HepG2 (cell line): ENCODE results near the gene HCK. TPM values are rescaled to one million over a fixed set of nuclear protein-coding genes. Genes with fewer than 3 reads are reported as not detected.

Experiments used
- DZIP1 ChIP-seq: sonication (generic); formaldehyde crosslinking; IDR thresholded peaks from 2 replicates; pipeline ENCODE4 v1.5.0; 2020; ENCODE audit warnings: mild to moderate bottlenecking, missing genetic modification reagents
- ETS1 ChIP-seq: sonication (generic); formaldehyde crosslinking; IDR thresholded peaks from 2 replicates; pipeline ENCODE4 v1.4.0; 2020; ENCODE audit warnings: missing genetic modification reagents
- HDAC6 ChIP-seq: fragments of 200-600 bp; sonication (generic); IDR thresholded peaks from 2 replicates; pipeline ENCODE4 v1.7.0; 2017; ENCODE audit warnings: mild to moderate bottlenecking, antibody characterized with exemption, low read length, low read depth
- HINFP ChIP-seq: sonication (generic); formaldehyde crosslinking; IDR thresholded peaks from 2 replicates; pipeline ENCODE4 v1.4.0; 2020; ENCODE audit warnings: low read depth, mild to moderate bottlenecking, missing genetic modification reagents
- HNF1B ChIP-seq: sonication (generic); formaldehyde crosslinking; IDR thresholded peaks from 2 replicates; pipeline ENCODE4 v1.5.1; 2020; ENCODE audit warnings: mild to moderate bottlenecking, moderate library complexity, missing genetic modification reagents
- KLF15 ChIP-seq: sonication (generic); formaldehyde crosslinking; IDR thresholded peaks from 2 replicates; pipeline ENCODE4 v1.8.1; 2023; ENCODE audit warnings: borderline replicate concordance, mild to moderate bottlenecking, inconsistent platforms, missing genetic modification reagents, mixed read lengths
- MZF1 ChIP-seq: sonication (generic); formaldehyde crosslinking; IDR thresholded peaks from 2 replicates; pipeline ENCODE4 v1.8.1; 2023; ENCODE audit warnings: mild to moderate bottlenecking, missing genetic modification reagents, borderline replicate concordance
- PHB2 ChIP-seq: fragments of 450-650 bp; IDR thresholded peaks from 2 replicates; pipeline ENCODE4 v1.6.1; 2018; ENCODE audit not compliant: partially characterized antibody
- SIX4 ChIP-seq: sonication (generic); formaldehyde crosslinking; IDR thresholded peaks from 2 replicates; pipeline ENCODE4 v1.4.0; 2020; ENCODE audit warnings: missing genetic modification reagents
- SRF ChIP-seq: IDR thresholded peaks from 2 replicates; pipeline ENCODE4 v1.6.1; 2011; ENCODE audit warnings: mild to moderate bottlenecking, low read depth, low read length, moderate library complexity
- STAG1 ChIP-seq: sonication (generic); formaldehyde crosslinking; IDR thresholded peaks from 2 replicates; pipeline ENCODE4 v1.4.0; 2020; ENCODE audit warnings: missing genetic modification reagents
- TFDP2 ChIP-seq: sonication (generic); formaldehyde crosslinking; IDR thresholded peaks from 2 replicates; pipeline ENCODE4 v1.4.0; 2020; ENCODE audit warnings: missing genetic modification reagents
- ZFP37 ChIP-seq: sonication (generic); formaldehyde crosslinking; IDR thresholded peaks from 2 replicates; pipeline ENCODE4 v1.4.0; 2020; ENCODE audit warnings: missing genetic modification reagents, borderline replicate concordance
- ZMAT3 ChIP-seq: sonication (generic); formaldehyde crosslinking; conservative IDR thresholded peaks from 2 replicates; pipeline ENCODE4 v1.7.0; 2021; ENCODE audit warnings: missing genetic modification reagents
- ZNF451 ChIP-seq: sonication (generic); formaldehyde crosslinking; IDR thresholded peaks from 2 replicates; pipeline ENCODE4 v1.5.0; 2020; ENCODE audit warnings: mild to moderate bottlenecking, missing genetic modification reagents
- ZNF746 ChIP-seq: sonication (generic); formaldehyde crosslinking; IDR thresholded peaks from 2 replicates; pipeline ENCODE4 v1.8.0; 2022; ENCODE audit warnings: mild to moderate bottlenecking, missing genetic modification reagents
- ZNF784 ChIP-seq: sonication (generic); formaldehyde crosslinking; IDR thresholded peaks from 2 replicates; pipeline ENCODE4 v1.5.1; 2020; ENCODE audit warnings: missing genetic modification reagents, mild to moderate bottlenecking, borderline replicate concordance
- polyA plus RNA-seq, 8 experiments: library from polyadenylated mRNA; depleted of rRNA in 3 of 8; stranded (reverse) in 7 of 8; unstranded in 1 of 8; fragments of >200 nt; fragmentation: Illumina TruSeq in 4 of 8; extraction: Trizol in 4 of 8; gene quantifications; 2 replicates each; pipeline versions ENCODE4 v1.2.1 to v1.2.3, GENCODE V29; 2011 to 2016; ENCODE audit warnings: low read depth in 4 of 8, missing spikeins in 1 of 8, mixed read lengths in 1 of 8; ENCODE audit not compliant: insufficient read depth in 1 of 8
- total RNA-seq, 5 experiments: library from RNA; depleted of rRNA; stranded (reverse); fragments of >200 nt; fragmentation: Illumina TruSeq; extraction: Trizol; gene quantifications; 2 replicates each; pipeline ENCODE4 v1.2.3, GENCODE V29; 2016; ENCODE audit warnings: low read depth in 1 of 5

HCK gene
- total and polyA plus RNA-seq, 2 of the 13 experiments (the other 11 are each of a cell fraction or from before 2014, with no cell fraction given) = 0.04 TPM; not detected in 1

GRCh38 chr20:32017711-32018251, 34.3 kb upstream of the HCK start (continued):
- no peak for TF ChIP-seq ZFP37 (CRISPR knock-in tag)
- no peak for TF ChIP-seq KLF15
- TF ChIP-seq ZNF746 = no peak
- no peak for TF ChIP-seq SRF
- no peak for TF ChIP-seq ETS1 (CRISPR knock-in tag)
- no peak; the same call in 1 of the 2 replicates for TF ChIP-seq ZNF784 (CRISPR knock-in tag)
- TF ChIP-seq DZIP1 = no peak
- no peak for TF ChIP-seq HINFP (CRISPR knock-in tag)
- no peak for TF ChIP-seq HNF1B
- TF ChIP-seq SIX4 (CRISPR knock-in tag) = no peak
- TF ChIP-seq PHB2 = no peak
- 0 out of 2 replicates have a peak, but pooled peaks have one; percentile 52 for TF ChIP-seq ZNF451 (CRISPR knock-in tag)
- no peak for TF ChIP-seq ZMAT3 (CRISPR knock-in tag)
- TF ChIP-seq HDAC6 = no peak
- no peak for TF ChIP-seq TFDP2 (CRISPR knock-in tag)
- 0 out of 2 replicates have a peak, but pooled peaks have one; percentile 14 for TF ChIP-seq STAG1 (CRISPR knock-in tag)
- no peak for TF ChIP-seq MZF1 (CRISPR knock-in tag)
